Mesendoderm (in vitro differentiated cells): Measurements from ENCODE around the gene ZDHHC9. TPM values are rescaled to one million over a fixed set of nuclear protein-coding genes. Genes with fewer than 3 reads are reported as not detected.

ENCODE experiments used
- DNase-seq: peaks from one replicate; pipeline ENCODE4 v3.0.0; 2013
- H2AK5ac ChIP-seq: 2 replicates; pipeline ENCODE4 v1.6.1; 2013; ENCODE audit warnings: low read length, inconsistent platforms
- H2BK120ac ChIP-seq: 2 replicates; pipeline ENCODE4 v1.6.1; 2013; ENCODE audit warnings: low read depth, mild to moderate bottlenecking, low read length, moderate library complexity, mixed read lengths
- H2BK15ac ChIP-seq: replicated peaks from 2 replicates; pipeline ENCODE4 v1.6.1; 2013; ENCODE audit warnings: low read depth, mild to moderate bottlenecking, moderate library complexity
- H2BK5ac ChIP-seq: 2 replicates; pipeline ENCODE4 v1.6.1; 2013; ENCODE audit warnings: low read length, inconsistent platforms
- H3K18ac ChIP-seq: 2 replicates; pipeline ENCODE4 v1.6.1; 2013; ENCODE audit warnings: mild to moderate bottlenecking, low read length, mixed read lengths
- H3K23ac ChIP-seq: one replicate; pipeline ENCODE4 v1.6.1; 2013; ENCODE audit warnings: low read length
- H3K27ac ChIP-seq: 2 replicates; pipeline ENCODE4 v1.5.1; 2013; ENCODE audit warnings: low read depth, mild to moderate bottlenecking, inconsistent platforms, low read length, moderate library complexity
- H3K27me3 ChIP-seq: 2 replicates; pipeline ENCODE4 v1.6.1; 2013; ENCODE audit warnings: low read length, control low read depth, mild to moderate bottlenecking, inconsistent platforms; ENCODE audit not compliant: insufficient read depth, poor library complexity
- H3K36me3 ChIP-seq: 2 replicates; pipeline ENCODE4 v1.6.1; 2013; ENCODE audit warnings: low read length, inconsistent platforms; ENCODE audit not compliant: control insufficient read depth, insufficient read depth
- H3K4ac ChIP-seq: one replicate; pipeline ENCODE4 v1.6.1; 2013; ENCODE audit warnings: low read depth, mild to moderate bottlenecking, low read length, moderate library complexity
- H3K4me1 ChIP-seq: 2 replicates; pipeline ENCODE4 v1.6.1; 2013; ENCODE audit warnings: low read depth, low read length, inconsistent platforms; ENCODE audit not compliant: control insufficient read depth
- H3K4me2 ChIP-seq: 2 replicates; pipeline ENCODE4 v1.6.1; 2013; ENCODE audit warnings: low read length
- H3K4me3 ChIP-seq: 2 replicates; pipeline ENCODE4 v1.5.1; 2013; ENCODE audit warnings: mild to moderate bottlenecking, low read length
- H3K56ac ChIP-seq: one replicate; pipeline ENCODE4 v1.6.1; 2013; ENCODE audit warnings: low read length
- H3K79me1 ChIP-seq: 2 replicates; pipeline ENCODE4 v1.6.1; 2013; ENCODE audit warnings: low read length, inconsistent platforms
- H3K79me2 ChIP-seq: 2 replicates; pipeline ENCODE4 v1.6.1; 2013; ENCODE audit warnings: mild to moderate bottlenecking, low read length; ENCODE audit not compliant: control insufficient read depth, insufficient read depth
- H3K9ac ChIP-seq: 2 replicates; pipeline ENCODE4 v1.6.1; 2013; ENCODE audit warnings: low read length, inconsistent platforms
- H4K5ac ChIP-seq: one replicate; pipeline ENCODE4 v1.6.1; 2013; ENCODE audit warnings: low read length
- H4K8ac ChIP-seq: one replicate; pipeline ENCODE4 v1.6.1; 2013; ENCODE audit warnings: low read depth, mild to moderate bottlenecking, control low read depth, low read length, moderate library complexity
- WGBS: extraction: QIAGEN DNeasy Blood & Tissue Kit; methylation state at CpG from one replicate; pipeline ENCODE4 v1.1.7; 2013; ENCODE audit warnings: low lambda C conversion rate, missing lambda C conversion rate; ENCODE audit not compliant: insufficient coverage; ENCODE audit errors: extremely low coverage; 5-methylcytosine and 5-hydroxymethylcytosine counted together
- polyA plus RNA-seq, 2 experiments: library from polyadenylated mRNA; stranded (reverse); fragments of 200-250 nt; gene quantifications; one replicate each; pipeline ENCODE4 v1.2.3, GENCODE V29; 2013

The ZDHHC9 gene
- polyA plus RNA-seq (2013, experiment 1 of 2): 29.1 TPM
- 29.2 TPM for polyA plus RNA-seq (2013, experiment 2 of 2)

GRCh38 chrX:129843459-129844306 is at the start of gene ZDHHC9:
Gene ZDHHC9, minus strand, starts transcription at chrX:129843886. Its CDS starts 1,941 bp downstream, at chrX:129841945.
- Histone ChIP-seq H3K4ac (peak within 1 kb of the TSS; percentile 65), H3K27ac (no peak within 1 kb of the TSS), H3K27me3 (no peaks in the 10 kb centered on the region), H3K56ac (peak within 1 kb of the TSS; percentile 85), H2BK5ac (no peak within 1 kb of the TSS), H2BK15ac (no peak within 1 kb of the TSS), H3K79me2 (peaks cover 1% of the 10 kb centered on the region), H4K8ac (no peak within 1 kb of the TSS), H3K4me1 (no peaks in the 10 kb centered on the region), H2AK5ac (no peak within 1 kb of the TSS), H3K4me2 (peak within 1 kb of the TSS; percentile 40), H3K36me3 (no peaks in the 10 kb centered on the region), H2BK120ac (peak within 1 kb of the TSS; percentile 16), H3K79me1 (no peaks in the 10 kb centered on the region), H3K4me3 (peak within 1 kb of the TSS; percentile 70), H3K9ac (peak within 1 kb of the TSS; percentile 77), H3K23ac (no peak within 1 kb of the TSS), H4K5ac (no peak within 1 kb of the TSS), H3K18ac (peak within 1 kb of the TSS; percentile 69)
- no CpG with 5 or more reads among the region's 72 CpGs for WGBS
- DNase-seq: peak; percentile 94

GRCh38 chrX:129877401-129877800 is 33.7 kb upstream of the ZDHHC9 start:
- H2AK5ac ChIP-seq: no peak overlapping the region

GRCh38 chrX:129876771-129877305 is 33.2 kb upstream of the ZDHHC9 start:
- H3K4ac ChIP-seq: no peak overlapping the region
- no peak overlapping the region for H4K5ac ChIP-seq
- no peak overlapping the region for H3K4me2 ChIP-seq
- H3K9ac ChIP-seq: no peak overlapping the region
- no peak overlapping the region for H2BK15ac ChIP-seq
- no peak overlapping the region for H4K8ac ChIP-seq
- no peak overlapping the region for H2BK5ac ChIP-seq
- H3K18ac ChIP-seq: no peak overlapping the region
- no peak overlapping the region for H3K27ac ChIP-seq
- H2AK5ac ChIP-seq: no peak overlapping the region
- H3K4me3 ChIP-seq: no peak overlapping the region
- no peaks in the 10 kb centered on the region for H3K36me3 ChIP-seq
- H3K23ac ChIP-seq: no peak overlapping the region
- peak; percentile 71 for DNase-seq
- H3K79me2 ChIP-seq: no peaks in the 10 kb centered on the region
- WGBS: no CpG with 5 or more reads among the region's 4 CpGs
- H3K4me1 ChIP-seq: no peaks in the 10 kb centered on the region
- H3K79me1 ChIP-seq: no peaks in the 10 kb centered on the region
- no peaks in the 10 kb centered on the region for H3K27me3 ChIP-seq
- no peak overlapping the region for H3K56ac ChIP-seq
- H2BK120ac ChIP-seq: no peak overlapping the region

More at GRCh38 chrX:129877401-129877800, 33.7 kb upstream of the ZDHHC9 start:
- no peaks in the 10 kb centered on the region for H3K79me1 ChIP-seq
- WGBS: no CpG with 5 or more reads among the region's 5 CpGs
- no peak overlapping the region for H4K8ac ChIP-seq
- H3K79me2 ChIP-seq: no peaks in the 10 kb centered on the region
- no peak for DNase-seq
- H3K56ac ChIP-seq: no peak overlapping the region
- no peak overlapping the region for H3K23ac ChIP-seq
- no peak overlapping the region for H3K4me2 ChIP-seq
- no peak overlapping the region for H3K4me3 ChIP-seq
- H2BK5ac ChIP-seq: no peak overlapping the region
- no peaks in the 10 kb centered on the region for H3K36me3 ChIP-seq
- no peak overlapping the region for H2BK15ac ChIP-seq
- no peak overlapping the region for H4K5ac ChIP-seq
- no peak overlapping the region for H3K18ac ChIP-seq
- no peak overlapping the region for H3K9ac ChIP-seq
- no peaks in the 10 kb centered on the region for H3K27me3 ChIP-seq
- H3K4ac ChIP-seq: no peak overlapping the region
- H3K4me1 ChIP-seq: no peaks in the 10 kb centered on the region
- H2BK120ac ChIP-seq: no peak overlapping the region
- H3K27ac ChIP-seq: no peak overlapping the region

DNA sequence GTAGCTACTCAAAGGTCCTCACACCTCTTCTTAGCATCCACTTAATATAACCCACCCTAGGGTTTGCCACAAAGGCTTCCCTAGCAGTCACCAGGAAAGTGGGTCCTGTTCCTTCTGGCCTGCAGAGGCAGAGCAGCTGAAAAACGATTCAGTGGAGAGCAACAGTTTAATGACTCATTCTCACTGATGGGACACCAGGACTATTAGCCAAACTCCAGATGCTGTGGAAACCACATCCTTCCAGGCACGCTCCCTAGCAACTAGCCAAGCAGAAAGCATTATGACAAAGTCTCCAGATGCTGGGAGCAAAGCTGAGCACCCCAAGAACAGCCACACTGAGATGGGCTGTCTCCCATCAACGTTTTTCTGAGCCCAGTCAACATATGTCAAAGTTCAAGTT is 32.0 kb upstream of the ZDHHC9 start:
- Histone ChIP-seq H3K27ac (no peak overlapping the region), H2AK5ac (no peak overlapping the region), H3K4me1 (no peaks in the 10 kb centered on the region), H3K56ac (no peak overlapping the region), H3K4ac (no peak overlapping the region), H3K36me3 (no peaks in the 10 kb centered on the region), H2BK120ac (no peak overlapping the region), H3K79me1 (no peaks in the 10 kb centered on the region), H3K23ac (no peak overlapping the region), H3K79me2 (no peaks in the 10 kb centered on the region), H2BK5ac (no peak overlapping the region), H3K4me2 (no peak overlapping the region), H3K27me3 (no peaks in the 10 kb centered on the region), H3K9ac (no peak overlapping the region), H4K8ac (no peak overlapping the region), H3K18ac (no peak overlapping the region), H4K5ac (no peak overlapping the region), H3K4me3 (no peak overlapping the region), H2BK15ac (no peak overlapping the region)
- no peak for DNase-seq
- WGBS: no CpG with 5 or more reads among the region's 3 CpGs

- Histone ChIP-seq H3K4me1 (no peaks in the 10 kb centered on the region), H2AK5ac (no peak overlapping the region), H3K56ac (no peak overlapping the region), H4K8ac (no peak overlapping the region), H3K79me1 (no peaks in the 10 kb centered on the region), H3K18ac (no peak overlapping the region), H3K4ac (no peak overlapping the region), H3K4me2 (no peak overlapping the region), H2BK120ac (no peak overlapping the region), H2BK5ac (no peak overlapping the region), H2BK15ac (no peak overlapping the region), H3K27ac (no peak overlapping the region), H4K5ac (no peak overlapping the region), H3K79me2 (no peaks in the 10 kb centered on the region), H3K4me3 (no peak overlapping the region), H3K23ac (no peak overlapping the region), H3K9ac (no peak overlapping the region), H3K27me3 (no peaks in the 10 kb centered on the region), H3K36me3 (no peaks in the 10 kb centered on the region)
- no peak for DNase-seq
- no CpG with 5 or more reads among the region's 2 CpGs for WGBS
Observed at GRCh38 chrX:129872524-129872923, 28.8 kb upstream of the ZDHHC9 start.
